ENCODE data around the gene OGFOD1. TPM values are rescaled to one million over a fixed set of nuclear protein-coding genes. Genes with fewer than 3 reads are reported as not detected.

OGFOD1 gene
- total RNA-seq, 1 donor from 2014 or later, result 45.9 TPM

DNA sequence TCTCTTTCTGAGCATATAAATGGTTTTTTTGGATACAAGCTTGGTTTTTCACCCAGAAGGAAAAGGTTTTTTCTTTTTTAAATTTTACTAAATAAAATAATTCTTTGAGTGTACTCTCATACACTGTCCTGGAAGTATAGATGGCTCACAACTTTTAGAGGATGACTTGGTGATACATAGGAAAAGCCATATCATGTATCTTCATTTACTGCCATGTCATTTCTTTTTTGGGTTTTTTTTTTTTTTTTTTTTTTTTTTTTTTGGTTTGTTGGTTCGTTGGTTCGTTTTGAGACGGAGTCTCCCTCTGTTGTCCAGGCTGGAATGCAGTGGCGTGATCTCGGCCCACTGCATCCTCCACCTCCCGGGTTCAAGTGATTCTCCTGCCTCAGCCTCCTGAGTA, 11.8 kb downstream of the OGFOD1 start:
- H3K9me3 Mint-ChIP-seq, result no peaks in the 10 kb centered on the region
- no peak for DNase-seq (ENCODE audit: extremely low spot score, unreplicated experiment)
- peaks cover 37% of the 10 kb centered on the region for H3K36me3 Mint-ChIP-seq
- H3K27ac Mint-ChIP-seq, result no peak overlapping the region
- no peak overlapping the region for H3K4me3 Mint-ChIP-seq
- no peaks in the 10 kb centered on the region for H3K27me3 Mint-ChIP-seq
- no peak for TF ChIP-seq CTCF (conservative IDR thresholded peaks at IDR 0.05)
- H3K4me1 Mint-ChIP-seq (ENCODE audit: unreplicated experiment), result no peaks in the 10 kb centered on the region

DNA sequence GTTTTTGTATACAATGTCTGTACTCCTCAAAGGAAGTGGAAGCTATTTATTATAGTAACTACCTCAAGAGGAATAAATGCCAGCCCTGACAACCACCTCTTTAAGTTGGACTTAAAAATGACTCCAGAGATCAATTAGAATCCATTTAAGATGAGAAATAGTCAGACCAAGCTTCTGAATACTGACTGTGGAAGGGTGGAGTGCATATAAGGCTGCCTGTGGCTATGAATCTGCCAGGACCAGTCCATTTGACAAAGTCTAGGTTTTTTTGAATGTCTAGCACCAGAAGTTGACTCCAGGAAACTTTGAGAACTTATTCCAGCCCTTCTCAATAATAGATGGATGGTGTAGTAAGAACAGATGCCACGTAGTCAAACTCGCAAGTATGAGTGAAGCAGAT, 15.0 kb downstream of the OGFOD1 start:
- no peak for DNase-seq (ENCODE audit: extremely low spot score, unreplicated experiment)
- H3K36me3 Mint-ChIP-seq, result peaks cover 45% of the 10 kb centered on the region
- no peak for TF ChIP-seq CTCF (conservative IDR thresholded peaks at IDR 0.05)
- no peaks in the 10 kb centered on the region for H3K27me3 Mint-ChIP-seq
- no peak overlapping the region for H3K4me3 Mint-ChIP-seq
- H3K27ac Mint-ChIP-seq, result peak overlapping the region; percentile 24
- H3K9me3 Mint-ChIP-seq, result no peaks in the 10 kb centered on the region
- peaks cover 3% of the 10 kb centered on the region for H3K4me1 Mint-ChIP-seq (ENCODE audit: unreplicated experiment)

- H3K27me3 Mint-ChIP-seq, result no peaks in the 10 kb centered on the region
- H3K36me3 Mint-ChIP-seq, result peaks cover 38% of the 10 kb centered on the region
- no peak for DNase-seq (ENCODE audit: extremely low spot score, unreplicated experiment)
- H3K4me1 Mint-ChIP-seq (ENCODE audit: unreplicated experiment), result peaks cover 3% of the 10 kb centered on the region
- peak overlapping the region; percentile 92 for H3K27ac Mint-ChIP-seq
- no peak overlapping the region for H3K4me3 Mint-ChIP-seq
- no peak for TF ChIP-seq CTCF (conservative IDR thresholded peaks at IDR 0.05)
- no peaks in the 10 kb centered on the region for H3K9me3 Mint-ChIP-seq
Measured at GRCh38 chr16:56468800-56469199, 17.4 kb downstream of the OGFOD1 start.

DNA sequence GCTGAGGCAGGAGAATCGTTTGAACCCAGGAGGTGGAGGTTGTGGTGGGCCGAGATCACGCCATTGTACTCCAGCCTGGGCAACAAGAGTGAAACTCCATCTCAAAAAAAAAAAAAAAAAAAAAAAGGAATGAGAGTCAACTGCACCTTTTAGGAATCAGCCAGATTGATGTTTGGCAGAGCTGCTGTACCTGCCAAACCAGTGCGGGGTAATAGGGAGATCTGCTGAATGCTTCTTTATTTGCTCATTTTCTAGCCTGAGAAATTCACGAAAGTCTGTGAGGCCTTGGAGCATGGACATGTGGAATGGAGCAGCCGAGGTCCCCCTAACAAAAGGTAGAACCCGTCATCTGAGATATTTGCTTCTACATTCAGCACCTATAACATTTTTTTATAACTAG, 18.4 kb downstream of the OGFOD1 start:
- H3K36me3 Mint-ChIP-seq, result peaks cover 32% of the 10 kb centered on the region
- H3K4me1 Mint-ChIP-seq (ENCODE audit: unreplicated experiment), result peaks cover 3% of the 10 kb centered on the region
- TF ChIP-seq CTCF (conservative IDR thresholded peaks at IDR 0.05), result no peak
- peak overlapping the region; percentile 92 for H3K27ac Mint-ChIP-seq
- no peaks in the 10 kb centered on the region for H3K9me3 Mint-ChIP-seq
- H3K4me3 Mint-ChIP-seq, result peak overlapping the region; percentile 80
- H3K27me3 Mint-ChIP-seq, result no peaks in the 10 kb centered on the region
- DNase-seq (ENCODE audit: extremely low spot score, unreplicated experiment), result no peak

GRCh38 chr16:56470232-56470631, 18.9 kb downstream of the OGFOD1 start:
- peak overlapping the region; percentile 92 for H3K27ac Mint-ChIP-seq
- no peak for TF ChIP-seq CTCF (conservative IDR thresholded peaks at IDR 0.05)
- DNase-seq (ENCODE audit: extremely low spot score, unreplicated experiment), result no peak
- peaks cover 34% of the 10 kb centered on the region for H3K36me3 Mint-ChIP-seq
- H3K27me3 Mint-ChIP-seq, result no peaks in the 10 kb centered on the region
- peak overlapping the region; percentile 80 for H3K4me3 Mint-ChIP-seq
- H3K9me3 Mint-ChIP-seq, result no peaks in the 10 kb centered on the region
- peaks cover 3% of the 10 kb centered on the region for H3K4me1 Mint-ChIP-seq (ENCODE audit: unreplicated experiment)

GRCh38 chr16:56470666-56471065, 19.3 kb downstream of the OGFOD1 start:
- H3K27ac Mint-ChIP-seq, result peak overlapping the region; percentile 92

More at GRCh38 chr16:56470666-56471065, 19.3 kb downstream of the OGFOD1 start:
- Mint-ChIP-seq H3K4me1 (ENCODE audit: unreplicated experiment) (peaks cover 3% of the 10 kb centered on the region), H3K36me3 (peaks cover 35% of the 10 kb centered on the region), H3K4me3 (peak overlapping the region; percentile 80), H3K9me3 (no peaks in the 10 kb centered on the region), H3K27me3 (no peaks in the 10 kb centered on the region)
- no peak for TF ChIP-seq CTCF (conservative IDR thresholded peaks at IDR 0.05)
- DNase-seq (ENCODE audit: extremely low spot score, unreplicated experiment), result no peak
